ENCODE results near the gene DCX.

DCX gene

GRCh38 chrX:111302284-111302683 lies 109.7 kb downstream of the DCX start:
- no peak for DNase-seq

- DNase-seq = no peak
Observed at GRCh38 chrX:111288841-111289240, 123.2 kb downstream of the DCX start.

GRCh38 chrX:111284631-111285293 lies 127.2 kb downstream of the DCX start:
- DNase-seq = no peak

- DNase-seq = no peak
Observed at GRCh38 chrX:111283446-111283845, 128.5 kb downstream of the DCX start.

- no peak for DNase-seq
Observed at GRCh38 chrX:111282991-111283390, 129.0 kb downstream of the DCX start.

GRCh38 chrX:111282139-111282538 lies 129.9 kb downstream of the DCX start:
- DNase-seq = no peak

- DNase-seq = no peak
Observed at GRCh38 chrX:111270339-111270738, 141.7 kb downstream of the DCX start, which contains the start of gene CAPN6. Gene CAPN6, minus strand, starts transcription at chrX:111270483. Its CDS starts 6,547 bp downstream, at chrX:111263936.

GRCh38 chrX:111268506-111268905 lies 143.5 kb downstream of the DCX start:
- DNase-seq = no peak

- DNase-seq = no peak
Observed at GRCh38 chrX:111265486-111265885, 146.5 kb downstream of the DCX start.

- no peak for DNase-seq
Observed at GRCh38 chrX:111264385-111264784, 147.6 kb downstream of the DCX start.

- no peak for DNase-seq
Observed at GRCh38 chrX:111262086-111262485, 149.9 kb downstream of the DCX start.

- no peak for DNase-seq
Observed at GRCh38 chrX:111260451-111260850, 151.5 kb downstream of the DCX start.

- DNase-seq = no peak
Observed at GRCh38 chrX:111259559-111259958, 152.4 kb downstream of the DCX start.

- no peak for DNase-seq
Observed at GRCh38 chrX:111257733-111258132, 154.3 kb downstream of the DCX start.

- no peak for DNase-seq
Observed at GRCh38 chrX:111254896-111255693, 156.9 kb downstream of the DCX start.

GRCh38 chrX:111244235-111244750 lies 167.7 kb downstream of the DCX start:
- peak in 1 of 2 donors; percentile 14 for DNase-seq
